Skeletal muscle satellite cell (primary cell): ENCODE data around the gene C10orf62.

ENCODE experiments used
- H3K27me3 ChIP-seq: 2 replicates; pipeline ENCODE4 v1.7.0; 2013; ENCODE audit warnings: low read length; ENCODE audit not compliant: control insufficient read depth, insufficient read depth
- H3K36me3 ChIP-seq: 2 replicates; pipeline ENCODE4 v1.7.0; 2013; ENCODE audit warnings: mild to moderate bottlenecking, control low read depth, low read length; ENCODE audit not compliant: insufficient read depth
- H3K4me1 ChIP-seq: 2 replicates; pipeline ENCODE4 v1.7.0; 2013; ENCODE audit warnings: low read length; ENCODE audit not compliant: control insufficient read depth, insufficient read depth
- H3K4me2 ChIP-seq: 2 replicates; pipeline ENCODE4 v1.7.0; 2013; ENCODE audit warnings: mild to moderate bottlenecking, low read length
- H3K4me3 ChIP-seq: 2 replicates; pipeline ENCODE4 v1.7.0; 2013; ENCODE audit warnings: low read length
- H3K9ac ChIP-seq: 2 replicates; pipeline ENCODE4 v1.7.0; 2013; ENCODE audit warnings: mild to moderate bottlenecking, low read depth, low read length, moderate library complexity
- H3K9me3 ChIP-seq: replicated peaks from 2 replicates; pipeline ENCODE4 v1.7.0; 2013; ENCODE audit warnings: mild to moderate bottlenecking, control low read depth, low read length

C10orf62 gene

DNA sequence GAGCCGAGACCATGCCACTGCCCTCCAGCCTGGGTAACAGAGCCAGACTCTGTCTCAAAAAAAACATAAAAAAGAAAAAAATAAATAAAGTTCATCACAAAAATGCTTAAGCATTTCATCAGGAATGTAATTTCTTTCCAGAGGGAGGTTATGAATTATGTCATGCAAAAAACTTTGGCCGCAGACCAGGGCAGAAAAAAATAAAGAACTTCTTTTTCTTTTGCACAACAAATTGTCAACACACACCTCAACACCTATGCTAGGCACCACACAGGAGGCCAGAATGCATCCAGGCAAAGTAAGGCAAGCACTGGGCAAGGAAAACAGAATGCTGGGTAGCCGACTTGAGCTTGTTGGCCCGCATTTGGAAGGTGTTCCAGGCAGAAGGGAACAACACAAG, 3.9 kb downstream of the C10orf62 start:
- no peak overlapping the region for H3K9ac ChIP-seq
- peaks cover 33% of the 10 kb centered on the region for H3K4me1 ChIP-seq
- no peaks in the 10 kb centered on the region for H3K36me3 ChIP-seq
- no peak overlapping the region for H3K4me3 ChIP-seq
- H3K27me3 ChIP-seq = no peaks in the 10 kb centered on the region
- no peaks in the 10 kb centered on the region for H3K9me3 ChIP-seq
- no peak overlapping the region for H3K4me2 ChIP-seq

DNA sequence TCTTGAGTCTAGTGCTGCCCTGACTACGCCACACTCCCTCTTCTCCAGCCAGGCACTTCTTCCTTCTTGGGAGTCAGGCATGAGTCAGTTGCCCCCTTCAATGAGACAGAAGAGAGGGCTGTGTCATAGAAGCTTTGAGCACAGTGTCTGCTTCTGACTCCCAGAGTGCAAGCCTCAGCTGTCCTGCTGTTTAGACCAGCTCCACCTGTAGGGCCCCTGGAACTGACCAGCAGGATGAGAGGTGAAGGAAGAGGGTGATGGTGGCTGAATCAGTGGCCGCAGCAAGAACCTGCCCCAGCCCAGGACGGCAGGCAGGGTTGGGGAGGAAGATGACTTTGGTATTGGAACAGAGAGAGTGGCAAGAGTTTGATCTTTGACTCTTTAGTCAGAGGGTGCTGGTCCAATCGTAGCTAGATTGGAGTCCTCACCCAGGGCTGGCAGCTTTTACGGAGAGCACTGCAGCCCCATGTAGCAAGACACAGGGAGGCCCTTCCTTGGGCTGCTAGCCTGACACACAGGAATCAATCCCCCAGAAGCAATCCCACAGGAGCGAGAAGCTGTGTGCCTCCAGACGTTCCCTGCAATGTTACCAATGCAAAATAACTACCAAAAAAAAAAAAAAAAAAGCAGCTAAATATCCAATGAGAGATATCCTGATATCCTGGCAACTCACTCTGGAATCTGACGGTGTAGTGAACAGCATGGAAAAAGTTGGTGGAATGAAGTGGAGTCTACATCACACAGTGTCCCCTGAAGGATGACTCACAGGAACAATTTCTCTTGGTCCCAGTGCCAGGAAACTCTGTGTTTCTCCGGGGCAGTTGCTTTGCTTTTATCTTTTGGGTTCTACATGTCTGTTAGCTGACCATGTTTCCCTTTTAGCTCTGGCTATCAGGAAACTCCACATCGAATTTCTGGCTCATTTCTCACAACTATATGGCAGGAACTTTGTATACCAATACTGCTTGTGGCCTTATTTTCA, 6.9 kb downstream of the C10orf62 start:
- Histone ChIP-seq H3K27me3 (no peaks in the 10 kb centered on the region), H3K9ac (peak overlapping the region; percentile 43), H3K4me3 (peak overlapping the region; percentile 8), H3K9me3 (no peaks in the 10 kb centered on the region), H3K4me2 (peak overlapping the region; percentile 53), H3K4me1 (peaks cover 33% of the 10 kb centered on the region), H3K36me3 (no peaks in the 10 kb centered on the region)

DNA sequence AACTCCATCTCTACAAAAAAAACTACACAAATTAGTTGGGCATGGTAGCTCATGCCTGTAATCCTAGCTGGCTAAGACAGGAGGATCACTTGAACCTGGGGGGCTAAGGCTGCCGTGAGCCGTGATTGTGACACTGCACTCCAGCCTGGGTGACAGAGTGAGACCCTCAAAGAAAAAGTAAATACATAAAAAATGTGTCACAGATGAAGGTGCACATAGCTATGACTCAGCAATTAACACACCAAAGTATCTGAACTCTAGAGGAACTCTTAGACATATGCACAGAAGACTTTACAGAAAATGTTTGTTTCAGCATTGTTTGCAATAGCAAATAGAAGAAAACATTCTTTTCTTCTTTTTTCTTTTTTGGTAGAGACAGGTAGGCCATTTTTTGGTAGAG, 8.3 kb downstream of the C10orf62 start:
- Histone ChIP-seq H3K9me3 (no peaks in the 10 kb centered on the region), H3K27me3 (no peaks in the 10 kb centered on the region), H3K9ac (no peak overlapping the region), H3K36me3 (no peaks in the 10 kb centered on the region), H3K4me2 (no peak overlapping the region), H3K4me3 (no peak overlapping the region), H3K4me1 (peaks cover 36% of the 10 kb centered on the region)

DNA sequence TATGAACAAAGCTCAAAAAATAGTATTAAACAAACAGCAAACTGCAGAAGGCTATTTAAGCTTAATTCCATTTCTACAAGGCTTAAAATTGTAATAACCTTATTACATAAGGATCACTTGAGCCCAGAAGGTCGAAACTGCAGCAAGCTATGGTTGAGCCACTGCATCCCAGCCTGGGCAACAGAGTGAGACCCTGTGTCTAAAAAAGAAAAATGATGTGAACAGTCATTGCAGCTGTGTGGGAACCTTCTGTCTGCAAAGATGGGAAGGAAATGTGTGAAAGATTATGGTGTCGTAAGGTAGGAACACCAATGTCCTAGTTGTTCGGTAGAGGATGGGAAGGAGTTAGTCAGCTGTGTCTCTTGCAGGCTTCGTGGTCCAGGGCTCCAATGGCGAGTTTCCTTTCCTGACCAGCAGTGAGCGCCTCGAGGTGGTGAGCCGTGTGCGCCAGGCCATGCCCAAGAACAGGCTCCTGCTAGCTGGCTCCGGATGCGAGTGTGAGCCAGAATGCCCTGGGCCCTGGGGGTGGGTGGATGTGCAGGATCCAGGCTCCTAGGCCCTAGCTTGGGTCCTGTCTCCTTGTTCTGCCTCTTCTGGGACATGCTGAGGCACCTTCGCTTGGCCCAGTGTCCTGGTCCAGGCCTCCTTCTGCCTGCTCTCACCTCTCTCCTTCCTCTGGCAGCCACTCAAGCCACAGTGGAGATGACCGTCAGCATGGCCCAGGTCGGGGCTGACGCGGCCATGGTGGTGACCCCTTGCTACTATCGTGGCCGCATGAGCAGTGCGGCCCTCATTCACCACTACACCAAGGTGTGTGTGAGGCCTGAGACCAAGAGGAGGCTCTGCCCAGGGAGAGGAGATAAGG, 9.1 kb downstream of the C10orf62 start:
- peaks cover 33% of the 10 kb centered on the region for H3K4me1 ChIP-seq
- no peak overlapping the region for H3K4me2 ChIP-seq
- no peaks in the 10 kb centered on the region for H3K27me3 ChIP-seq
- H3K9ac ChIP-seq = no peak overlapping the region
- no peaks in the 10 kb centered on the region for H3K9me3 ChIP-seq
- H3K36me3 ChIP-seq = no peaks in the 10 kb centered on the region
- no peak overlapping the region for H3K4me3 ChIP-seq

DNA sequence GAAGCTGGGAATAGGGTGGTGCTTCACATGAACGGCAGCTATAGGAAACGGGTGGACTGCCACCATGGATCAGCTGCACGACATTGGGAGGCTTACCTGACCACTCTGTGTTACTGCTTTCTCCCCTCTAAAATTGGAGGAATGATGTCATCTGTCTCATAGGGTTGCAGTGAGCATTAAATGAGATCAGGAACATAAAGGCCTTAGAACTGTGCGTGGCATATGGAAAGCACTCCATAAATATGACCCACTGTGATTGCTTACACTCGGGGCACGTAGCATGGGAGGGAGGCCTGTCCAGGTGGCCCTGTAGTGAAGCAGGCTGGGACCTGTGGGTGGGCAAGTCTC, 9.7 kb downstream of the C10orf62 start:
- Histone ChIP-seq H3K9me3 (no peaks in the 10 kb centered on the region), H3K4me1 (peaks cover 32% of the 10 kb centered on the region), H3K9ac (no peak overlapping the region), H3K4me2 (no peak overlapping the region), H3K4me3 (no peak overlapping the region), H3K36me3 (no peaks in the 10 kb centered on the region), H3K27me3 (no peaks in the 10 kb centered on the region)

DNA sequence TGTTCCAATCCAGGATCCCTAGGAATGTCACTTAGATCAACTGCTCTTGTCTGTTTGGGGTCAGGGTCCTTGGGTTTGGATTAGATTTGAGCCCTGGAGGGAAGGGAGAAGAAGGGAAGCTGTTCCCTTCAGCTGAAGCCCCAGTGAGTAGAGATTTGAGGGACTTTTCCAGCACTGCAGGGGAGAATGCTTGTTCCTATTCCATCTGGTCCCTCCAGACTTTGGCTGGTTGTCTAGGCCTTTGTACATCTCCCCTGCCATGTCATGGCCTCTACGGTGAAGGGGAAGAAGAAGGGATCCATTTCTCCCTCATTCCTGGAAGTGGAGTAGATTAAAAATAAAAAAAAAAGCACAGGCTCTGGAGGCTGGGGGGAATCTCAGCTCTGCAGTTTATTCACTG, 11.1 kb downstream of the C10orf62 start:
- no peak overlapping the region for H3K4me3 ChIP-seq
- H3K4me1 ChIP-seq = peaks cover 29% of the 10 kb centered on the region
- no peaks in the 10 kb centered on the region for H3K9me3 ChIP-seq
- H3K27me3 ChIP-seq = no peaks in the 10 kb centered on the region
- no peak overlapping the region for H3K9ac ChIP-seq
- H3K36me3 ChIP-seq = no peaks in the 10 kb centered on the region
- no peak overlapping the region for H3K4me2 ChIP-seq

DNA sequence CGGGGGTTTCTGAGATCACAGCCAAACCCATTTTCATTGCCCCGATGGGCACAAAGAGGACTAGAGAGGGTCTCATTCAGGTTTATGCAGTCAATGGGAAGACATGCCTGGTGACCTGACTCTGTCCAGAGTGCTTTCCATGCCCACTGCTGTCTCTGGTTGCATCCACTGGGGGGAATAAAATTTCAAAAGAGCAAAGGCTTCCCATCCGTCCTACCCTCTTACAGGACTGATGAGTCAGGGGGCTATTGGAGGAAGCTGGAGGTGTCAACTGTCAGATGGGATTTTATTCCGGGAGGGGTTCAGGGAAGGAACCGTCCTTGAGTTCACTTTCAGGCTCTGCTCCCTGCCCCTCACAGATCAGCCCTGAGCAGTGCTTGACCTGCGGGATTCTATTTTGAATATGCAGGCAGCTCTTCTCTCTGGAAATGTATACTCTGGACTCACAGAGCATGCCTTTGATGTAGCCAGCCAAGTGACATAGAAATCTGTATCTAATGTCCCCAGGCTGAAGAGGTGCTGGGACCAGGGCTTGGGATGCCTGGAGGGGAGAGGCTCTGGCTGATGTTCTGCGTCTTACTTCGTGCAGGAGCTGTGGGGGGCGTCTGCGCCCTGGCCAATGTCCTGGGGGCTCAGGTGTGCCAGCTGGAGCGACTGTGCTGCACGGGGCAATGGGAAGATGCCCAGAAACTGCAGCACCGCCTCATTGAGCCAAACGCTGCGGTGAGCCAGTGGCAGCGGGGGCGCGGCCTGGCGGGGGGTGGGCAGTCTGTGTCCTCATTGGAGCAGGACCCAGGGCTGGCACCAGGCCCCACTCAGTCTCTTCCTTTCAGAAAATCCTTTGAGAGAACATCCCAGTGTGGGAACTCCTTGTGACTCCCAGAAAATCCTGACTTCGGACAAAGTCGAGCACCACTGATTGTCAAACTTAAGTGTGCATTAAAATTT, 12.0 kb downstream of the C10orf62 start:
- H3K27me3 ChIP-seq = no peaks in the 10 kb centered on the region
- H3K4me3 ChIP-seq = no peak overlapping the region
- peaks cover 20% of the 10 kb centered on the region for H3K4me1 ChIP-seq
- H3K9ac ChIP-seq = no peak overlapping the region
- no peak overlapping the region for H3K4me2 ChIP-seq
- no peaks in the 10 kb centered on the region for H3K36me3 ChIP-seq
- H3K9me3 ChIP-seq = no peaks in the 10 kb centered on the region

DNA sequence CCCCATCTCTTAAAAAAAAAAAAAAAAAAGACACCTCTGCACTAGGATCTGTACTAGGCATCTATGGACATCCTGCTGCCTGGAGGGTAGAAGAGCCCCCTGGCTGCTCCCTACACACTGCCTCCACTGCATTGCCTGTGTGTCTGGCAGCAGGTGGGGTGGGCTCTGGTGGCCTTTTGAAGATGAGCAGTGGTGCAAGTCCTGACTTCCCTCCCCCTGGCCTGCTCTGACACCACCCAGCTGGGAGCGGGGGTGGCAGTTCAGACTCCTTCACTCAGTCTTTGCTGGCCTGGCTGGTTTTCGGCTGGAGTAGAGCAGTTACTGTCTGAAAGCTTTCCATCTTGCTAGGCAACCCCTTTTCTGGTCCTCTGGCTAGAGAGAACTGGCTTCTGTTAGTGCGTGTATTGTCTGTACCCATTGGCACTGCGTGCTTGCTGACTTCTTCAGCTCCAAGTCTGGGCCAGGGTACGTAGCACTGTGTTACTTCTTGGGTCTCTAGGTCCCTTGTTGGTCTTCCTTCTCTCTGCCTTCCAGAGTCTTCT, 17.6 kb downstream of the C10orf62 start:
- no peak overlapping the region for H3K4me3 ChIP-seq
- H3K27me3 ChIP-seq = no peaks in the 10 kb centered on the region
- H3K9ac ChIP-seq = no peak overlapping the region
- no peaks in the 10 kb centered on the region for H3K36me3 ChIP-seq
- H3K9me3 ChIP-seq = no peaks in the 10 kb centered on the region
- no peaks in the 10 kb centered on the region for H3K4me1 ChIP-seq
- H3K4me2 ChIP-seq = no peak overlapping the region

DNA sequence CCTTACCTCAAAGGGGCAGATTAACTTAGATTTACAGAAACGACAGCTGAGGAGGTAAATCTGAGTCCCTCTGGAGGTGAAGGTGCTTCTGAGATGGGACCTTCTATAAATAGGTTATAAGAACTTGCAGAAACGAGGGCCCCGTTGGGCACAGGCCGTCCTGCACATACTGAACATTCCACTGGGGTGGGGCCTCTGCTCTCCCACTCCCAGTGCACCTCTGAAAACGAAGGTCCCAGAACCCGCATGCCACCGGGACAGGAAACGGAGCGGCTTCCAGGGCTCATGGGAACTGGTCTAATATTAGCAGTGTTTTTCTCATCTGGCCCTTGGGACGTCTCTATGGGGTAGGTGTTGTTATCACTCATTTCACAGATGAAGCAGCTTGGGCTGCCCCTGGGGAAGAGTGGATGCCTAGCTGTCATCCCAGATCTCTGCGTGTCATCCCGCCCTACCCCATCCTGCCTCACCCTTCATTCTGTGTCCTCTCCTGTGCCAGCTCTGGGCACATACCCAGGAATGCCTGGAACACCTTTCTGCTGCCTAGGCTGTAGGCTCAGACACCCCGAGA, 19.6 kb downstream of the C10orf62 start:
- no peaks in the 10 kb centered on the region for H3K27me3 ChIP-seq
- H3K4me3 ChIP-seq = no peak overlapping the region
- no peaks in the 10 kb centered on the region for H3K4me1 ChIP-seq

DNA sequence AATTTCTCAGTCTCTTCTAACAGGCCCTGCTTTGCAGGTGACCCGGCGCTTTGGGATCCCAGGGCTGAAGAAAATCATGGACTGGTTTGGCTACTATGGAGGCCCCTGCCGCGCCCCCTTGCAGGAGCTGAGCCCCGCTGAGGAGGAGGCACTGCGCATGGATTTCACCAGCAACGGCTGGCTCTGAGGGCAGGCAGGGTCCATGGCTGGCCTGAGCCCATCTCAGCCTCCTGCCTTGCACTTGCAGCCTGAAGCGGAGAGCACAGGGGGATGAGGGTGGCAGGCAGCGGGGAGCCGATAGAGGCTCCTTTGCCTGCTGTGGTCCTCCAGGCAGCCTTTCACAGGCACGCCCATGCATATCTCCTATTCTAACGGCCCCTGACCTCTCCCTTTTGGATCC, 22.0 kb downstream of the C10orf62 start:
- no peaks in the 10 kb centered on the region for H3K27me3 ChIP-seq
- H3K4me1 ChIP-seq = no peaks in the 10 kb centered on the region
- no peaks in the 10 kb centered on the region for H3K36me3 ChIP-seq
- no peak overlapping the region for H3K9ac ChIP-seq
- H3K9me3 ChIP-seq = no peaks in the 10 kb centered on the region
- no peak overlapping the region for H3K4me2 ChIP-seq
- H3K4me3 ChIP-seq = no peak overlapping the region

More for the DNA sequence above, 19.6 kb downstream of the C10orf62 start:
- Histone ChIP-seq H3K36me3 (no peaks in the 10 kb centered on the region), H3K4me2 (no peak overlapping the region), H3K9ac (no peak overlapping the region), H3K9me3 (no peaks in the 10 kb centered on the region)
